ENCODE measurements around the gene LAMA2. TPM values are rescaled to one million over a fixed set of nuclear protein-coding genes. Genes with fewer than 3 reads are reported as not detected.

LAMA2 gene
- total and polyA plus RNA-seq, 2 of the 8 experiments (the other 6 are each of a cell fraction or from before 2014, with no cell fraction given): 1.3 to 3.8 TPM

- Histone ChIP-seq H3K27me3 (replicated peaks in 1 of 4; ENCODE audit: control insufficient read depth in 3 of 4, extremely low read depth in 1 of 4, insufficient read depth in 3 of 4, low read length in 3 of 4) (peaks cover 0 to 1% (median 0%) of the 10 kb centered on the region in 4 experiments; a peak in 1 of 7 replicates), H4K20me1 (replicated peaks in 1 of 2; ENCODE audit: control insufficient read depth in 1 of 2, insufficient read depth in 2 of 2, low read length in 2 of 2) (no peaks in the 10 kb centered on the region), H4K8ac (ENCODE audit: extremely low read depth, insufficient read depth, low read length) (no peak overlapping the region), H3K36me3 (ENCODE audit: control insufficient read depth in 2 of 4, insufficient read depth in 4 of 4, low read length in 3 of 4) (no peaks in the 10 kb centered on the region), H2BK20ac (ENCODE audit: low read length) (no peak overlapping the region), H3K4me1 (replicated peaks in 1 of 4; ENCODE audit: control insufficient read depth in 3 of 4, insufficient read depth in 4 of 4, low read length in 3 of 4) (peaks cover 0 to 3% (median 1%) of the 10 kb centered on the region in 4 experiments; a peak in 2 of 7 replicates), H4K5ac (ENCODE audit: insufficient read length, low read depth, low read length) (no peak overlapping the region), H2AK5ac (ENCODE audit: low read depth, low read length) (no peak overlapping the region), H3K4ac (replicated peaks; ENCODE audit: insufficient read length, low read depth, low read length) (no peak overlapping the region), H4K91ac (replicated peaks; ENCODE audit: insufficient read length, low read length) (no peak overlapping the region), H3K79me1 (ENCODE audit: low read depth, low read length) (no peaks in the 10 kb centered on the region), H3K79me2 (ENCODE audit: control insufficient read depth in 1 of 2, insufficient read depth in 2 of 2, low read length in 2 of 2) (no peaks in the 10 kb centered on the region), H3K18ac (ENCODE audit: extremely low read depth, low read length) (no peak overlapping the region), H2BK12ac (ENCODE audit: low read depth, low read length) (no peak overlapping the region), H3K14ac (ENCODE audit: insufficient read length) (no peak overlapping the region), H3K56ac (replicated peaks; ENCODE audit: insufficient read length, low read depth, low read length) (no peak overlapping the region), H3K4me2 (ENCODE audit: insufficient read depth in 1 of 2, low read depth in 2 of 2, low read length in 2 of 2) (no peak overlapping the region), H3K4me3 (ENCODE audit: extremely low read depth in 1 of 4, insufficient read depth in 2 of 4, low read depth in 3 of 4, low read length in 4 of 4) (no peak overlapping the region), H3K9ac (replicated peaks in 1 of 4; ENCODE audit: extremely low read depth in 1 of 4, low read depth in 3 of 4, low read length in 3 of 4) (no peak overlapping the region), H2BK5ac (ENCODE audit: low read depth, low read length) (no peak overlapping the region), H3K9me3 (ENCODE audit: insufficient read depth in 2 of 2, low read depth in 1 of 2, low read length in 1 of 2) (no peaks in the 10 kb centered on the region), H3K23ac (ENCODE audit: insufficient read length) (no peak overlapping the region), H2BK15ac (ENCODE audit: low read length) (no peak overlapping the region), H3K27ac (ENCODE audit: low read depth, low read length) (no peak overlapping the region), H2BK120ac (replicated peaks; ENCODE audit: low read depth, low read length) (no peak overlapping the region), H3K23me2 (ENCODE audit: low read depth, low read length) (no peaks in the 10 kb centered on the region), H2AFZ (ENCODE audit: low read length) (no peak overlapping the region)
- FAIRE-seq: no peak
- DNase-seq (ENCODE audit: low read depth in 1 of 2, low spot score in 2 of 2): no peak
- POLR2A ChIA-PET (ENCODE audit: partially characterized antibody): no interaction called here
- CTCF ChIA-PET (ENCODE audit: partially characterized antibody): interaction anchor here (0.7 to 1.5 kb wide), 2 partner anchors 8 to 42 kb away, joined by 3 to 4 read pairs; no protein-coding TSS in a partner anchor
- no peak for TF ChIP-seq SP1 (IDR thresholded peaks at IDR 0.05; ENCODE audit: low read depth, low read length)
- TF ChIP-seq RNF2 (IDR thresholded peaks at IDR 0.05; ENCODE audit: borderline replicate concordance, low read depth, low read length, missing control alignments, poor library complexity, severe bottlenecking): no peak
- no peak for TF ChIP-seq SUZ12 (IDR thresholded peaks at IDR 0.05; ENCODE audit: low read length)
- TF ChIP-seq KDM5A (IDR thresholded peaks at IDR 0.05; ENCODE audit: low read length): no peak
- TF ChIP-seq MAFK (IDR thresholded peaks at IDR 0.05; ENCODE audit: low read depth, low read length): no peak
- no peak for TF ChIP-seq TCF12 (IDR thresholded peaks at IDR 0.05; ENCODE audit: low read depth, low read length)
- no peak for TF ChIP-seq HDAC2 (IDR thresholded peaks at IDR 0.05; ENCODE audit: borderline replicate concordance in 1 of 2, low read depth in 2 of 2, low read length in 2 of 2)
- no peak for TF ChIP-seq HDAC6 (IDR thresholded peaks at IDR 0.05; ENCODE audit: low read depth, low read length)
- TF ChIP-seq BCL11A (IDR thresholded peaks at IDR 0.05; ENCODE audit: low read depth in 2 of 2, low read length in 2 of 2): no peak
- no peak for TF ChIP-seq ZNF274 (IDR thresholded peaks at IDR 0.05; ENCODE audit: borderline replicate concordance, extremely low read depth, low read length)
- TF ChIP-seq ATF2 (IDR thresholded peaks at IDR 0.05; ENCODE audit: low read length): no peak
- no peak for TF ChIP-seq SAP30 (IDR thresholded peaks at IDR 0.05; ENCODE audit: insufficient read depth, insufficient replicate concordance, low read length)
- TF ChIP-seq PHF8 (conservative IDR thresholded peaks at IDR 0.05; ENCODE audit: low read depth, low read length): no peak
These were observed 611.6 kb downstream of the LAMA2 start for GRCh38 chr6:129494586-129494985.
